Measurements from ENCODE around the gene RAPGEF2.

GRCh38 chr4:159398236-159398638 is 295.4 kb downstream of the RAPGEF2 start:
- TF ChIP-seq CTCF (IDR thresholded peaks at IDR 0.05; ENCODE audit: low read depth, low read length, poor library complexity, severe bottlenecking), result no peak
- no peak for TF ChIP-seq EZH2phosphoT487 (IDR thresholded peaks at IDR 0.05; ENCODE audit: borderline replicate concordance, low read length)
